ENCODE results near the gene TRA2A.

- TF ChIP-seq CTCF (conservative IDR thresholded peaks at IDR 0.05 in 1 of 2, IDR thresholded peaks at IDR 0.05 in 1 of 2; ENCODE audit: low read depth in 1 of 2, low read length in 2 of 2): no peak
- TF ChIP-seq EZH2 (IDR thresholded peaks at IDR 0.05; ENCODE audit: low read length, missing control alignments): no peak
Observed at GRCh38 chr7:23532490-23533237, 883 bp upstream of the TRA2A start.
